GM19455 (cell line): ENCODE results near the gene AP3S2.
"Not testable (repeated sequence)": the region's sequence is repeated elsewhere in the genome, so short reads cannot be mapped to it uniquely, and the experiment has no call there.

ENCODE experiments used
- ATAC-seq: cut with Tn5 transposase; IDR thresholded peaks from one replicate; pipeline ENCODE4 v1.9.1; 2021; ENCODE audit not compliant: unreplicated experiment

The AP3S2 gene

GRCh38 chr15:89904519-89904918 is 10.7 kb upstream of the AP3S2 start:
- ATAC-seq = no peak

GRCh38 chr15:89903858-89904130 is 10.0 kb upstream of the AP3S2 start:
- no peak for ATAC-seq

- ATAC-seq = no peak
These were observed 9.4 kb upstream of the AP3S2 start for GRCh38 chr15:89903015-89903857.

- no peak for ATAC-seq
These were observed 7.1 kb upstream of the AP3S2 start for GRCh38 chr15:89900849-89901248.

DNA sequence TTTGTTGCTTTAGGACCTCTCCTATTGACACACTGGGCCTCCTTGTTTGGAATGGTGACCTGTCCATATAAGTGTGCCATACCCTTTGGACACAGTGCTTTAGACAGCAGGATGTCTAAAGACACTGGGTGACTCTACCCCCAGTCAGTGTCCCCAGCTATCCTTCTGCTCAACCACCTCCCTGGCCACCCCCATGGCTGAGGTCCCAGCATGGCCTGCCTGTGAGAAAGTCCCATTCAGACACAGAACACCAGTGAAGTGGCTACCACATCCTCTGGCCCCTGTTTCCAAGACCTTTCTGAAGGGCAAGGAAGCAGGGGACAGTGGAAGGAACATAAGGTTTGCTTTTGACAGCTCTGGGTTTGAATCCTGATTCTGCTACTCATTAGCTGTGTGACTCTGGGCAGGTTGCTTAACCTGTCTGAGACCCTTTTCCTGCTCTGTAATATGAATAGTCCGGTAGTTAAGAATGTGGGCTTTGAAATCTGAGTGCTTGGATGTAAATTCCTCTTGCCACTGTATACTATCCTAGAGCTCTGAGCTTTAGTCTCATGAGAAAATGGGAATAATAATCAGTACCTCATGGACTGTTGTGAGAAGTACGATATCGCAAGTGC is 6.3 kb upstream of the AP3S2 start:
- no peak for ATAC-seq

- no peak for ATAC-seq
These were observed 5.6 kb upstream of the AP3S2 start for GRCh38 chr15:89899295-89899945.

GRCh38 chr15:89898614-89899294 is 5.0 kb upstream of the AP3S2 start:
- ATAC-seq = peak; percentile 46

DNA sequence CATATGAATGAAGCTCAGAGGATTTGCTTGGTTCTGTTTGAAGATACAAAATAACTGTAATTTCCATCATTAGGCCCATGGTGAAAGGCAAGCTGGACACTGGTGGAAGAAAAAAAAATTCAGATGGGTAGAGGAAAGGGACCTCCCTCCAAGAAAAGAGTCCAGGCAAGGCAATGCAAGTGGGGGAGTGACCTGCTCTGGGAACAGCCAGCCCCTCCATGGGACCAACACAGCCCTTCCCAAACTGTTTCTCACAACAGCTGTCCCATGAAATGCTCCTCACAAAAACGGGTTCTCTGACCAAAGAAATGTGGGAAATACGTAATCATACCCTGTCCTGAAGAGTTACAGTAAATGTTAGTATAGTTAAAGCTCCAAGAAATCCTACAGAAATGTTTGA is 4.4 kb upstream of the AP3S2 start:
- ATAC-seq = no peak

DNA sequence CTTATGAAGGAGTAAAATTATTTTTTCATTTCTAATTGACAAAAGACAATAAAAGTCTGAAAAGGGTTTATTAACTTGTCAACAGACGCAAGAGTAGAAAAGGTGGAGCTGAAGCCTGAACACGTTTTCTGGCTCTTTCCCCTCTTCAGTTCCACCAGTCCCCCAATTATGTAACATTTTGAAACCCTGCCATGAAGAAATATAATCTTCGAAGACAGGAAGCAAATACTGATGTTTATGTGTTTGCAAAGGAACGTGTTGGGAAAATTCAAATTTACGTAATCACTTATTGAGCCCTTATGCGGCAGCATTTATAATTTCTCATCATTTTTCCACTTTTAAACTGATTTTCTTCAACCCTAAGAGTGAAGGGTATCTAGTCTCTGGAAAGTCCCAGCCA is 767 bp downstream of the AP3S2 start:
- no peak for ATAC-seq

GRCh38 chr15:89888214-89888804 is 5.5 kb downstream of the AP3S2 start:
- no peak for ATAC-seq

- no peak for ATAC-seq
These were observed 8.2 kb downstream of the AP3S2 start for GRCh38 chr15:89885611-89886010.

- not testable (repeated sequence) for ATAC-seq
These were observed 8.6 kb downstream of the AP3S2 start for GRCh38 chr15:89885179-89885578.

DNA sequence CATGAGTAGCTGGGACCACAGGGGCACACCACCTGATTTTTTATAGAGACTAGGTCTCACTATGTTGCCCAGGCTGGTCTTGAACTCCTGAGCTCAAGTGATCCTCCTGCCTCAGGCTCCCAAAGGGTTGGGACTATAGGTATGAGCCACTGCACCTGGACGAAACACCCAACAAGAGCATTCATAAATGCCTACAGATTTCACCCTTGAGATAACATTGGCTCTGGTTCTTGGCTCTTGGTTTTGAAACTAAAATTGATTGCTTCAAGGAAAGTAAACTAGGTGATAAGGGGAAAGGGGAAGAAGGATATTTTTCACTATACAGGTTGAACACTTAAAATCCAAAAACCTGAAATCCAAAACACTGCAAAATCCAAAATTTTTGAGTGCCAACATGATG is 10.3 kb downstream of the AP3S2 start:
- ATAC-seq = no peak

GRCh38 chr15:89880727-89881126 is 13.1 kb downstream of the AP3S2 start:
- ATAC-seq = no peak

- no peak for ATAC-seq
These were observed 15.5 kb downstream of the AP3S2 start for GRCh38 chr15:89878323-89878722.

DNA sequence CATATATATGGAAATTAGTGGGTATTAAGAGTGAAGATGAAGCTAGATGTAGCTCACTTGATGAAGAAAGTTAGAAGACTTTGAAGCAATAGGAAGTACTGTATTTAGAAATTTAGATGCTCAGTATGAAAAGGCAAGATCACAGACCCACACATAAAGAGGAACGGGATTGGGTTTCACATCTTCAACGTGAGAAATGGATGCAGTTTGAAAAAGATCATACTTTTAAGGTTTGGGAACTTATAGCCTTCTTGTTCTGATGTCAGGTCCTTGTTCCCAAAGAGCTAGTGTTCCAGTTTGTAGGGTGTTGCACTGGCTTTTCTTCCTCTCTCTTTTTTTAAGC is 16.7 kb downstream of the AP3S2 start:
- no peak for ATAC-seq

DNA sequence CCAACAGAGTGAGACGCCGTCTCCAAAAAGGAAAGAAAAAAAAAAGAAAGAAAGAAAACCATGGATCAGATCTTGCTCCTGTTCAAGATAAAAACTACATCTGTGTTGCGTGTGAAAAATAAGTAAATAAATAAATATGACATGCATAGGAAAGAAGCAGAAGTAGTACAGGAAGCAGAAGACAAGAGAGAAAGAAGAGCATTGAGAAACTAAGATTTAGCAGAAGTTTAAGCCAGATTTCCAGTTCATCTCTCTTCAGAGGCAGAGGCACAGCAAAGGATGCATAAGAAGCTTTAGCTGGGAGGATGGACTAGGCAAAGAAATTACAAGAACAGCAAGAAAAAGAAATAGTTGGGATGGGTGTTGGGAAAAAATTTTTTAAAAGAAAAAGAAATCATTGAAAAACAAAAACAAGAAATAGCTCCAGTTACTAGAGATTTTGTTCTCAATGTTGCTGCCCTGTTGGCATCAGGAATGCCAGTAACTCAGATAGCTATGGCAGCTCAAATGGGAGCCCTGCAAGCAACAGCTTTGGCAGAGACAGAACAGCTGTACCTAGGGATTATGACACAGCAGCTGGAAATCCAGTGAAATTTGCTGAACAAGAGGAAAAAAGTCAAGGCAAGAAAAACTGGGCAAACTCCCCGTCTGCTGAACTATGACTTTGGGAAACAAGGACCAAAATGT is 17.3 kb downstream of the AP3S2 start:
- ATAC-seq = no peak

GRCh38 chr15:89875741-89876140 is 18.1 kb downstream of the AP3S2 start:
- no peak for ATAC-seq

GRCh38 chr15:89874926-89875564 is 18.7 kb downstream of the AP3S2 start:
- peak; percentile 71 for ATAC-seq

DNA sequence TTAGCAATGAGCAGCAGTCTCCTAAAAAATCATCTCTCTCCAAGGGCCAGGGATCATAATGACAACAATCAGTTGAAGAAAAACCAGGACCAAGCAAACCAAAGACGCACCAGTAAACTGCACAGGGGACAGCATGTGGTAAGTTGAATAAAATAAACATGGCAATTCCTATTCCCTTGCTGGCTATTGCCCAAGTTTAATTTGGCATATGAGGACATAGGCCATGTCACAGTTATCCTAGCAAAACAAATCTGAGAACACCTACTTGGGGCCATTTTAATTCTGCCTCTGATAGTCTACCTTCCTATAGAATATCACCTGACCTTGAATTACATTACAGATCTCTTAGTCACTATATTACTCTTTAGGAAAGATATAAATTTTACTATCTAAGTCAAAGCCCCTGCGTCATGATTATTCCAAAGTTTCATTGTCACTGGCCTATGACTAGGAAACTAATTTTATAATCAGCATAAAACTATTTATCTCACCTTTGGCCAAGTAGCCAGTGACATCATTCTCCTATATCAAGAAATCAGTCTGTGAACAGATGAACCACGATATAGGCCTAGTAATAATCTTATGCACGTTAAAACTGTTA is 23.0 kb downstream of the AP3S2 start:
- no peak for ATAC-seq
